EL (cell line): ENCODE data around the gene WDR47.
"Not testable (repeated sequence)": the region's sequence is repeated elsewhere in the genome, so short reads cannot be mapped to it uniquely, and the experiment has no call there.

Experiments used
- DNase-seq: peaks from one replicate; pipeline ENCODE4 v3.0.0-alpha.2; 2016

The WDR47 gene

DNA sequence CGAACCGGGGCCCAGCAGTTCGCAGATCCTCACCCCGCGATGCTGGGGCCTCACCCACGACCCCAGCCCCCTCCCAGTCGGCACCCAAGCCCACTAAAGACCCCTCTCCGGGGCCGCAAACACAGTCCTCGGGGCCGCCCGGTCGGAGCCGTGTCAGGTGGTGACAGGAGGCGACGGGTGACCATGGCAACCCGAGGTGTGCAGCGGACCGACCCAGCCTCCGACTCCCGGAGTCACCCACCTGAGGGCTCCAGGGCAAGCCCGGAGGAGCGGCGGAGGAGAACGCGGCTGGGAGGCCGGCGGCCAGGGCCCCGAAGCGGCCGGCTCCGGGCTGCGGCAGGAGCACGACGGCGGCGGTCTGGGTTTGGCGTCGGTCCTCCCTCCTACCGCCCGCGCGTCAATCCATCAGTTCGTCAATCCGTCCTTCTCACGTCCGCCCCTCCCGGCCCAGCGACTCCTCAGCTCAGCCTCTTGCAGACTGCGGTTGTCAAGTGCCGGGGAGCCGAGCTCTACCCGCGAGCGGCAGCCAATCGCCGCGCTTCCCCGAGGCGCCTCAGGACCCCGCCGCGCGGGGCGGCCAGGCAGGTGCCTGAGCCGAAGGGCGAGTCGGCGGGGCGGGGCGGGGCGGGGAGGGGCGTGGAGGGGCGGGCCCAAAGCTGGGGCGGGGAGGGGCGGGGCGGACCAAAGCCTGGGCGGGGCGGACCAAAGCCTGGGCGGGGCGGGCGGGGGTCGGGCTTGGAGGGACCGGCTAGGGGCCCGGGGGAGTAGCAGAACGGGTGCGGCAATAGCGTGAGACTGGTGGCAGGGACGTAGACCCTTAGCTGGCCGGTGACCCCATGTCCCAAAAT, at the start of gene WDR47:
WDR47 (minus strand) TSS at position 482 of the 848 bp plus-strand sequence. CDS start 18,590 bp downstream, outside the sequence.
- peak; percentile 95 for DNase-seq

DNA sequence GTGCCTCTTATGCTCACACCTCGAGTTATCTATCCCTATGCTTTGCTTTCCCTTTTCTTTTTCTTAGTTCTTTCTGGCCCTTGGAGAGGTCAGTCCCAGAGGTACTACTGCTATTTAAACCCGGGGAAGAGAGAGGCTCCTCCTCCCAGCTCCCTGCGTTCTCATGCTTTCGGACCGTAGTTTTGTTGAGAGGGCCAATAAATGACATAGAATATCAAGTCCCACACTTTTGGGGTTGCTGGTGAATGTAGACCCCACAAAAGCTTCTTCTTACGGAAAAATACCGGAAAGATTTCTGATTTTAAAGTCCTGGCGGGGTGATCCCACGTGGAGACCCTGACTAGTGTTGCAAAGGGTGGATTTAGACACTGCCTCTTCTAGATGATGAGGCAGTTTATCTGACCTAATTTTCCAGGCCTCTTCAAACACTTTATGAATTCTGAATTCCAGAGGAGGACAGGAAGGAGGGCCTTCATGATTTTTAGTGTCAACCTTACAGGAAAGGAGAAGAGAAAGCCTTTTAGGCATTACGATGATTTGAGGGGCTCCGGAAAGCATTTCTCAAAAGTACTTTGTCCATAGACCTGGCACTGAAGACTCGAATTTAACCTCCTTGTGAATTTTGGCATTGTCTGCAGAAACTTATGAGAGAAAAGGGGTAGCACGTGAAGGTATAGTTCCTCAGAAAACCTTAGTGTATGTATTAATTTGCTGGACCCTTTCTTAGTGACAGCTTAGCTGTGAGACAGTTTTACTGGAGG, 49.4 kb upstream of the WDR47 start:
- peak; percentile 57 for DNase-seq

DNA sequence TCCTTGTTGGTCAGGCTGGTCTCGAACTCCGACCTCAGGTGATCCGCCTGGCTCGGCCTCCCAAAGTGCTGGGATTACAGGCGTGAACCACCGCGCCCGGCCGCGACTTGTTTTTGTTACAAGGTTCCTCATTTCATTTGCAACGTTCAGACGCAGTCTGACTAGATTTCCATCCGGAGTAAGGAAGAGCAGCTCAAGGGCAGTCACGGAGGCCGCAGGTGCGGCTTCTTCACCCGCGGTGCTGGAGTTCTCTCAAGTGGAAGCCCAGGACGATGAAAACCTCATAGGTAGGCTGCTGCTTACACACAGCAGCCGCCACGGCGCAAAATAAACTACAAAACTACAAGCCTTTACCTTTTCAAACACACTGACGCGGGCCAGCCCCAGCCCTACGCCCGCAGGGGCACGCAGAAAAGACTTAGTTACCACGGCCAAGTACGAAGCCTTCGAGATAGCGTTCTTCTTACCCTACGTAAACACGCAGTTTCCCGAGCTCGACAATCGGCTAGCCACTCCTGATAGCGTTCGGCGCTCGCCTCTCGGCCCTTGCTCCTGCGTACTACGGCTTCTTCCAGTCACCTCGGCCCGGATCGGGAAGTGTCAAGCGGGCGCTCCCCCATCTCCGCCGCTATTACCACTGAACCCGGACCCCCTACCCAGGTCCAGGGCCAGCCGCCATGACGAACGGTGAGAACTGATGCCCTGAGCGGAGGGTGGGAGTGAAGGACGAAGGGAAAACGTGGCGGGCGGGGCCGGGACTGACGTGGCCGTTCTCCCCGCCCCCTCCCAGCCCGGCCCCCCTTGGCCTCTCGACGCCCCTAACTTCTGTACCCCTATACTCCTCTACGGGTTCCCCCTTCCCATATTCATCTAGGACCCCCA, 48.5 kb upstream of the WDR47 start, which contains the start of gene TMEM167B:
TMEM167B (plus strand) TSS at position 569 of the 882 bp plus-strand sequence; CDS start at position 678, 109 bp downstream.
- DNase-seq, result peak; percentile 93

DNA sequence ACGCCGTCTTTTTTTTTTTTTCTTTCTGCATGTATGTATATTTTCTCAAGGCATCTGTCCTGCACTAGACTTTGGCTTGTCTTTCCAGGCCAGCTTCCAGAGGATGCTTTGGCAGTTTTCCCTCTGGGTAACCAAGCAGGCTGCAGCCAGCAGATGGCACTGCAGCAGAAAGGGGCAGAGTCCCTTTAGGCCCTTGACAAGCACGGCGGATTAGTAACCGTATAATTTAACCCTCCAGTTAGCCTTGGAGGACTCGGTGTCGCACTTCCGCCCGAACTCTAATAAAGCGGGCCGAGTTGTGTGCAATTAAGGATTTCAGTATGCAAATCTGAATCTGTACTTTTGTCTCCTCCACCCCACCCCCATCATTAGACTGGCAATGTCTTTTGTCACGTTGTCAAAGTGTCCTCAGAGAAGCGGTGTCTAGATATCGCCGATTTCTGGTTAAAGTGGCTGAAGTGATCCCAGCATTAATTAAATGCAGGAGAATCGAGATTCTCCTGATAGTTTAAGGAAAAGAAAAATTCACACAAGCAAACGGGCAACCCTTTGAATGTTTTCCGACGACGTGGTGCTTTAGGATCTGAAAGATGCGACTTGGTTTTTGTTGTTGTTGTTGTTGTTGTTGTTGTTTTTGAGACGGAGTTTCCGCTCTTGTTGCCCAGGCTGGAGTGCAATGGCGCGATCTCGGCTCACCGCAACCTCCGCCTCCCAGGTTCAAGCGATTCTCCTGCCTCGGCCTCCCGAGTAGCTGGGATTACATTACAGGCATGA, 47.5 kb upstream of the WDR47 start:
- DNase-seq, result peak; percentile 80

DNA sequence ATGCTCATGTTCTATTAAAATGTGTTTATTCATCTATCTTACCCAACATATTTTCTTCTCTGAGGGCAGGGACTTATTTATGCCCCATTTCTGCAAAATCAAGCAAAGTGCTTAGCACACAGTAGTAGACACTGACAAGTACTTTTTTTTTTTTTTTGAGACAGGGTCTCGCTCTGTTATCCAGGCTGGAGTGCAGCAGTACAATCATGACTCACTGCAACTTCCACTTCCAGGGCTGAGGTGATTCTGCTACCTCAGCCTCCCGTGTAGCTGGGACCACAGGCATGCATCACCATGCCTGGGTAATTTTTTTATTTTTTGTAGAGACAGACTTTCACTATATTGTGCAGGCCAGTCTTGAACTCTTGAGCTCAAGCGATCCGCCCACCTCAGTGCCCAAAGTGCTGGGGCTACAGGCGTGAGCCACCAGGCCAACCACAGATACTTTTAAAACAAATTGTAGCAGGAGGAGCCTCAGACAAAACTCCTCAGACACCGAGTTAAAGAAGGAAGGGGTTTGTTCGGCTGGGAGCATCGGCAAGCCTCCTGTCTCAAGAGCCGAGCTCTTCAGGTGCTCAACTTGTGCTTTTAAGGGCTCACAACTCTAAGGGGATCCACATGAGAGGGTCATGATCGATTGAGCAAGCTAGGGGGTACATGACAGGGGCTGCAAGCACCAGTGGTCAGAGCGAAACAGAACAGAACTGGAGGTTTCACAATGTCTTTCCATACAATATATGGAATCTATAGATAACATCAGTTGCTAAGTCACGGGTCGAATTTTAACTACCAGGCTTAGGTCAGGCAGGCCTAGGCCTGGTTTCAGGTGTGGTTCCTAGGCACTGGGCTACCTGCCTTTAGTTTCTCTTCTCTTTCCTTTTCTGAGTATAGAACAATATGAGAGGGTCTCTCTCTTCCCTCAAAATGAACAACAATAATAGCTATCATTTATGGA, 42.9 kb upstream of the WDR47 start:
- peak; percentile 12 for DNase-seq

DNA sequence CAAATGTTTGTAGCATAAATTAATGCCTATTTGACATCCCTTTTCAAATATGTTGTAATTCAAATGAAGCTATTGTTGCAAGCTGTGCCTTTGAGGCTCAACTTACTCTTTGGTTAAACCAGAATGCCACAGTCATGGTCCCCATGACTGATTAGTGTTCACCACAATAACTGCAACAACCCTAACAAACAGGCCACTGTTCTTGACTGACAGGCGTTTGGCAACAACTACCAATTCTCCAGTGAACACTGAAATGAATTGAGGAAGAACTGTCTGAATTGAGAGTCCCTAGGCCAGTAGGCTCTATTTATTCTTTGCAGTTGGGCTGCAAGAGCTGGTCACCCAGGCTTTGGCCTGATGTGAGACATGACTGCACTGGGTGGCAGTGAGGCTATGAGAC, 42.0 kb upstream of the WDR47 start:
- no peak for DNase-seq

DNA sequence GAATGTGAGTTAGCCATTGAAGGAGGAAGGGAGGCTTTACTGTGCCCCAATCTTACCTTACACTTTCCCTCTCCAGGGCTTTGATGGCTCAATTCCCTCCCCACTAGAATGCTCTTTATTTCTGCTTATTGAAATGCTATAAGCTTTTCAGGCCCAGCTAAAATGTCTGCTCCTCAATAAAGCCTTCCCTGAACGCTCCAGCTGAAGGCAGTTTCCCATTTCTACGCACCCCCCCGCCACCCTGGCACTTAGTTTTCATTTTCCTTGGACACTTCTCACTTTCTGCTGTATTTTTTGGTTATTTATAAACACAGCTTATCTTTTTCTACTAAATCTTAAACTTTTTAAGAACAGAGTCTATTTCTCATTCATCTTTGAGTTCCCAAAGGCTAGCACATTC, 41.6 kb upstream of the WDR47 start:
- no peak for DNase-seq

DNA sequence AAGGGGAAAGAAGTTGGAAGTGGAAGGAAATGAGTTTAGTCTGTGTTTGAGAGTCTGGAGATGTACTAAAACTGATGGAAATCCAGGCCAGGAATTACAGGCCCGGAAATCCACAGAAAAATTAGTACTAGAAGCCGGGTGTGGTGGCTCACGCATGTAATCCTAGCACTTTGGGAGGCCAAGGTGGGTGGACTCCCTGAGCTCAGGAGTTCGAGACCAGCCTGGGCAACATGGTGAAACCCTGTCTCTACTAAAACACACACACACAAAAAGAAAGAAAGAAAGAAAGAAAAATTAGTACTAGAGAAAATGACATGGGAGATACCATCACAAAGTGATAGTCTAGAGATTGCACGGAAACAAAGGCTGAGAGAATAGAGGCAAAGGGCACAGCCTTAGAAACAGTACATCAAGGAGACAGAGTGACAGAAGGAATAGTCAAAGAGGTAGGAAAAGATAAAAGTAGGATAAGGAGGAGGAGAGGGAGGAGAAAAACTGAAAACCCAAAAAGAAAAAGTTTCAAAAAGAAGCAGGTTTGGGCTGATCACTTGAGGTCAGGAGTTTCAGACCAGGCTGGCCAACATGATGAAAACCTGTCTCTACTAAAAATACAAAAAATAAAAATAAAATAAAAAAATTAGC, 38.7 kb upstream of the WDR47 start:
- no peak for DNase-seq

DNA sequence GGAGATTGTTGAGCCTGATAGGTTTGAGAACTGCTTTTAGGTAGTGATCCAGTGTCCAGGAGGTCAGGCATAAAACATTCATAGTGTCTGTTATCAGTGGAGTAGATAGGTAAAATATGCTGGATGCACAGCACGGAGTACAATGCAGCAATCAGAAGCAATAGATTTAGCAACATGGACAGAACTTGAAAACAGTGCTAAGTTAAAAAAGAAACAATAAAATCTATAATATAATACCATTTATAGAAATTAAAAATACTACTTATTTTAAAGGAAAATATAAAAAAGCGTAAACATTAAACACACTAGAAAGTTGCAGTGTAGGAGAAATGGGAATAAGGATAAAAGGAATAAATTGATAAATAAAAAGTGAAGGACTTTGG, 37.3 kb upstream of the WDR47 start:
- no peak for DNase-seq

DNA sequence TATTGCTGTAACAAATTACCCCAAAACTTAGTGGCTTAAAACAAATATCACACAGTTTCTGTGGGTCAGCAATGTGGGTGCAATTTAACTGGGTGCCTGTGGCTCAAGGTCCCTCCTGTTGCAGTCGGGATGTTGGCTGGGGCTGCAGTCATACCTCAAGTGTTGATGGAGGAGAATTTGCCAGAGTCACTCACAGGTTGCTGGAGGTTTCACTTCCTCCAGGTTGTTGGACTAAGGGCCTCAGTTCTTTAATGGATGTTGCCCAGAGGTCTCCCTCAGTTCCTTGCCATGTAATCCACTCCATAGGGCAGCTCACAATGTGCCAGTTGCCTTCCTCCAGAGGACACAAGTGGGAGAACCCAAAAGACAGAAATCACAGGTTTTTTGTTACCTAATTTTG, 36.4 kb upstream of the WDR47 start:
- no peak for DNase-seq

DNA sequence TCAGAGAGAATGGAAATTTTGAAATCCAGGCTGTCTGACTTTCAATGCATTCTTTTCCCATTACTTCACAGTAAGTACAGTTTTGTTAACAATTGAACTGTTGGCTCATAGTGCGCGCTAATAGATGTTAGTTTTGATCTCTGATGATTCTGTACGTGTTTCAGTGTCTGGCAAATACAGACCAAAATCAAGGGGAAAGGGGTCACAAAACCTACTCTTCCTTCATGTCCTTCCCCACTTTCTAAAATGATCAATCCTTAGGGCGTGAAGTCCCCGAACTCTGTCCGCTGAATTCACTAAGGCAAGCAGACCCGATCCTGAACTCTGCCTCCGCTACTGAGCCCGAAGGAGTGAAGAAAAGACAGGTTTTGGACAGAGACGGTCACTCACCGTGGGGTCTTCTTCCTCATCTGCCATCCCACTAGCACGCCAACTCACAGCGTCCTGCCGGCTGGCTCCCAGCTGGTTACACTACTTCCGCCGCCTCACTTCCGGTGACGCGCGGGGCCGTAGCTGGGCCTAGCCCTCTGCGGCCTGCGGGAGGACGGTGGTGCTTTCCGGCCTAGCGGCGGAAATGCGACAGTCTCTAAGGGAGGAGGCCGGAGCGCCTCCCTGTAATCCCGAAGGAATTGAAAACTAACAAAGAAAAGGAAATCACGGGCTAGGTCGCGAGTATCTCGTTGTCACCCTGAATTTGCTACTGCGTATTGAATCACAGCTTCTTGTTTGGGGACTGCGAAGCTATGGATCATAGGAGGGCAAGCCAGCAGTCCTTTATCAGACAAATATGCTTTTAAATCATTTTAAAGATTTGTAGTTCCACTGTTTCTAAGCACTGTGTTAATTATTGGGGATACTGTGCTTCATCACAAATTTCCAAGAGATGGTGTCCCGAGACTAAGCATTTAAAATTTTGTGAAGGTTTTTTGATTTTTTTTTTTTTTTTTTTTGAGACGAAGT, 33.9 kb upstream of the WDR47 start, which contains the start of gene TAF13:
TAF13 (minus strand) TSS at position 473 of the 960 bp plus-strand sequence; CDS start at position 417, 56 bp downstream.
- DNase-seq, result peak; percentile 97

DNA sequence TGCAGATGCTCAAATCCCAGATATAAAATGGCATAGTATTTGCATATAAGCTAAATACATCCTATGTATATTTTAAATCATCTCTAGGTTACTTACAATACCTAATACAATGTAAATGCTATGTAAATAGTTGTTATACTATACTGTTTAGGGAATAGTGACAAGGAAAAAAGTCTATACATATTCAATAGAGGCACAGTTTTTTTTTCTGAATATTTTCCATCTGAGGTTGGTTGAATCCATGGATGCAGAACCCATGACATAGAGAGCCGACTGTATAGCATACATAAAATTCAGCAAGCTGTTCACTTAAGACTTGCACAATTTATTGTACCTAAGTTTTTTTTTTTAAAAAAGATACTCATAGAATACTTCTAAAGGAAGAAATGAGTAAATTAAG, 27.4 kb upstream of the WDR47 start:
- no peak for DNase-seq

DNA sequence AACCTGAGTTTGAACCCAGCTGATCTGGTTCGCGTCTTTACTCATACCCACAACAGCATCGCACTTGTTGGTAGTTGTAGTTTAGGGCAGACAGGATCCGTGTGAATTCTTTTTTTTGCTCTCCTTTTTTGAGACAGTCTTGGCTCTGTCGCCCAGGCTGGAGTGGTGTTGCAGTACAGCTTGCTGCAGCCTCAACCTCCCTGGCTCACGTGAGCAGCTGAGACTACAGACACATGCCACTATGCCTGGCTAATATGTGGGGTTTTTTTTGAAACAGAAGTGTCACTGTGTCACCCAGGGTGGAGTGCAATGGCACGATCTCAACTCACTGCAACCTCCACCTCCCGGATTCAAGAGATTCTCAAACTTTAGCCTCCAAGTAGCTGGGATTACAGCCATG, 26.0 kb upstream of the WDR47 start:
- DNase-seq, result no peak

DNA sequence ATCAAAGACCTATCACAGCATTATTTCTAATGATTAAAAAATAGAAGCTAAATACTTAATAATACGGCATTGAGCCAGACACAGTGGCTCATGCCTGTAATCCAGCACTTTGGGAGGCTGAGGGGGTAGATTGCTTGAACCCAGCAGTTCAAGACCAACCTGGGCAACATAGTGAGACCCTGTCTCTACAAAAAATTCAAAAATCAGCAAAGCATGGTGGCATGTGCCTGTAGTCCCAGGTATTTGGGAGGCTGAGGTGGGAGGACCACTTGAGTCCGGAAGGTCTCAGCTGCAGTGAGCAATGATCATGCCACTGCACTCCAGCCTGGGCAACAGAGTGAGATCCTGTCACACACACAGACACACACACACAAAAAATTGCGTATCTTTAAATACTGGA, 23.2 kb upstream of the WDR47 start:
- DNase-seq, result no peak

DNA sequence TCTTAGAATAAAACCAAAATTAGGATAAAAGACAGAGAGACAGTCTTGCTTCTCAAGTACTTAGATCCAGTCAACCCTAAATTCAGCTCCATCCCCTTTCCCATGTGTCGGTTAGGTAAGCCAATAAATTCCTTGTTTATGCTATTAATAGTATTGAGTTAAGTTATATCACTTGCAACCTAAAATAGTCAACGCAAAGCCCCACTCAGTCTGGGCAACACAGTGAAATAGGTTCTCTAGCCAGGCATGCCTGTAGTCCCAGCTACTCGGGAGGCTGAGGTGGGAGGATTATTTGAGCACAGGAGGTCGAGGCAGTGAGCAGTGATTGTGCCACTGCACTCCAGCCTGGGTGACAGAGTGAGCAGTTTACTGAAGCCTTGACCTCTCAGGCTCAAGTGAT, 19.3 kb upstream of the WDR47 start:
- no peak for DNase-seq

DNA sequence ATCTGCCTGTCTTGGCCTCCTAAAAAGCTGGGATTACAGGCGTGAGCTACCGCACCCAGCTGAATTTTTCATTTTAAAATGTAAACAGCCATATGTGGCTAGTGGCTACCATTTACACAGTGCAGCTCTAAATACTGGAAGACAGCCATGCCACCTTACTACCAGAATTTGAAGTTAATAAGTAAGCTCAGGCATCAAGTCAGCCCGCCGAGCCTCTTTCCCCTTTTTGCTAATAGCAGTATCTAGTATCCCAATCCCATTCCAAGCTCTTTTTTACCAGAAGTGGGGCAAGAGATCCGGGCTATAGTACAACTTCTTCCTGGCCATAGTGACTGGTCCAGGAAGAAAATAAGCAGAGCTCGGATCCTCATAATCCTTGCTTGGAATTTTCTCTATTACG, 18.8 kb upstream of the WDR47 start:
- DNase-seq, result no peak

DNA sequence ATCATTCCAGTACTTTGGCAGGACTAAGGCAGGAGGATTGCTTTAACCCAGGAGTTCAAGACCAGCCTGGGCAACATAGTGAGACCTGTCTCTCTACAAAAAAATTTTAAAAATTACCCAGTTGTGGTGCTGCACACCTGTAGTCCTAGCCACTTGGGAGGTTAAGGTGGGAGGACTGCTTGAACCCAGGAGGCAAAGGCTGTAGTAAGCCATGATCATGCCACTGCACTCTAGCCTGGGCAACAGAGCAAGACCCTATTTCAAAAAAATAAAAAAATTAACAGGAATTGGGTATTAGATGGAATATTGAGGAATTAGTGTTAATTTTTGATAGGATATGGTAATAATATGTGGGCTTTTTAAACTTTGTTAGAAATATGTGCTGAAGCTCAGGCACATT, 17.1 kb upstream of the WDR47 start:
- no peak for DNase-seq

DNA sequence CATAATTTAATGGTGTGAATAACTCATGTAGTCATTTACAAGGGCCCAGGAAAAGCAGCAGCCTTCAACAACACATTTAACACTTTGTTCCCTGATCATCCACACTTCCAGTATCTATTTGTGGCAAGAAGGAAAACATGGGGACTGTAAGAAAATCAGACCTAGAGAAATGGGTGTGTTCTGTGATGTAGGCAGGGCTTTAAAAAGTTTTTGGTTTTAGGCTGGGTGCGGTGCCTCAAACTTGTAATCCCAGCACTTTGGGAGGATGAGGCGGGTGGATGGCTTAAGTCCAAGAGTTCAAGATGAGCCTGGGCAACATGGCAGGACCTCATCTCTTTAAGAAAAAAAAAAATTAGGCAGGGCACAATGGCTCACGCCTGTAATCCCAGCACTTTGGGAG, 14.2 kb upstream of the WDR47 start:
- DNase-seq, result no peak

DNA sequence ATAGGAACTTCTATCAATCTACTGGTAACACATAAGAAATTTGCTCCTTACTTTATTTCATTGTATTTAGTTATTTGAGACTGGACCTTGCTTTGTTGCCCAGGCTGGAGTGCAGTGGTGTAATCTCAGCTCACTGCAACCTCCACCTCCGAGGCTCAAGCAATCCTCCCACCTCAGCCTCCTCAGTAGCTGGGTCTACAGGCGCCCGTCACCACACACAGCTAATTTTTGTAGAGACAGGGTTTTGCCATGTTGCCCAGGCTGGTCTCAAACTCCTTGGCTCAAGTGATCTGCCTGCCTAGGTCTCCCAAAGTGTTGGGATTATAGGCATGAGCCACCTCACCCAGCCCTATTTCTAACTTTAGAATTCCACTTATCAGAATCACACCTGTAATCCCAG, 10.2 kb upstream of the WDR47 start:
- DNase-seq, result not testable (repeated sequence)
